HK-2 (cell line): ENCODE results near the gene CNTNAP2.

ENCODE experiments used
- DNase-seq: peaks from one replicate; pipeline ENCODE4 v3.0.0-alpha.2; 2018; ENCODE audit not compliant: unreplicated experiment

Gene CNTNAP2

GRCh38 chr7:148337246-148337965 is 2220.8 kb downstream of the CNTNAP2 start:
- no peak for DNase-seq

DNA sequence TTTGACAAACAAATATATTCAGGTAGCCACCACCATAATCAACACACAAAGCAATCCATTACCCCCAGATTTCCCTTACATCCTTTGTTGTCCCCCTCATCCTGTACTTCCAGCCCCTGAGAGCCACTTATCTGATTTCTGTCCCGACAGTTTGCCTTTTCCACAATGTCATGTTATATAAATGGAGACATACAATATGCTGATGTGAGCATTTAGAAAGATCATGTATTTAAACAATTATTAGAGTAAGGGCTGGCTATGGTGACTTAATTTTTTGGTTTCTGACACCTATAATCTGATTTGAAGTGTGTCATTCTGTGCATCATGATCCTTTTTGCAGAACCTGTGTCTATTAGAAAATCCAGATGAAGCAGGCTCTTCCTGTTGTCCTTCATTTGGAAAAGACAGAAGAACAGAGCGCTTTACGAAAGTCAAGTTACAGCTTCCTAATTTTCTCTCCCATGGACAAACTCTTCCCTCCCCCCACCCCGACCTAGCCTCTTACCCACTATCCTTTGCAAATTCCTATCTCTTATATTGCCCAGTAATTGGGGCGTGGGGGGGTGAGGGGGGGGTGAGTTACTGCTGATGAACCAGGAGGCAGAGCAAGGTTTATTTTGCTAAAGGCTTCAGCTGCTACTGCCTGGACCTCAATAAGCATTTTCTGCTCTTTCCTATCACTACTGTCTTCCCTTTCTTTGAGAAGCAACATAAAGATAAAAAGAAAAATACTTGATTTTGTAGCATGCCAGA is 2221.6 kb downstream of the CNTNAP2 start:
- no peak for DNase-seq

DNA sequence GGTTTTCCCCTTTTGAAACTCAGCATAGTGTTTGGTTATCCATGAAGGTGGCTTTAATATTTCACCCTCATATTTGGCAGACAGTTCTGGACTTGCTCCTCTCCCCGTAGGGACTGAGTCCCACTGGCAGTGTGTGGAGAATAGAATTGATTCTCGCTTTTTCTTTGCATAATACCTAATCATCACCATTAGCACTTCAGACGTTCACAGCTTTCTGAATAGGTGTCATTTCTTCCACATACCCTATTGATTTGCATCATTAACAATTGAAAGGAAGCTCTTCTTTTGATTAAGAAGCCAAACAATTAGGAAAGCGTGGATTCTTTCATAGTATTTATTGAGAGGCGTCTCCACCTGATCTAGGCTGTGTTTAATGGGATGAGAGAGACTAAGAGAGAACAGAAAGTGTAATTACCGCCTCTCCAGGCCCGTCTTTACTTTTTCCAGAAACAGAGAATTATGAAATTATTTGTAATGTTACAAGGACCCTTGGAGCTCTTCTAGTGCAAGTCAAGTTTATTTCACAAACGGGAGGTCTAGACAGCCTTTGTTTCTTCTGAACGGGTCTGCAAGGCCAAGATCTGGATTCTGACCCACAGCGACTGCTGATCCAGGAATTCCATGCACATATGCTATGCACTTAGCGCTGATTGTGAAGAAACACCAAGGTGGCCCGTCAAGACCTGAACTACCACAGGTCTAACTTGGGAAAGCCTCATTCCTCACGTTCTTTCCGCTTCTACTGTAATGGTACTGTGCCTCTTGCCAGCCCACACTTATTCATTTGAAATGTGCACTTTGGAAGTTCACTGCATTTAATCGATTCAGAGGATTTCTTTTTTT is 2224.1 kb downstream of the CNTNAP2 start:
- no peak for DNase-seq

DNA sequence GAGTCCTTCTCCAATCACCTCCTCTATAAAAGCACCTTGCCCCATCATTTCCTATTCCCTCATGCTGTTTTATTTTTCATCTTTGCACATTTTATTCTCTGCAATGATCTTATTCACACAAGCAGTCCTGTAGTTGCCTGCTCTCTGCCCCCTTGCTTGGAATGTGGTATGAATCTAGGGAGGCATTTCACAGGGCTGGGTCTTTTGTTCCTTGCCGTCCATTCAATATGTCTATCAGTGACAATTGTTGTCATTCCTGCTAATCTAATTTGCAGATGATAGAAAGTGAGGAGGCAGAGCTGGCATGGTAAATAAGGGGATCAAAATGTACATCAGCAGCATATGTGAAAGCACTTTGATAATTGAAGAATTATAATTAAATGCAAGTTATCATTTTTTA is 2227.8 kb downstream of the CNTNAP2 start:
- no peak for DNase-seq

GRCh38 chr7:148347981-148348380 is 2231.4 kb downstream of the CNTNAP2 start:
- DNase-seq: no peak

DNA sequence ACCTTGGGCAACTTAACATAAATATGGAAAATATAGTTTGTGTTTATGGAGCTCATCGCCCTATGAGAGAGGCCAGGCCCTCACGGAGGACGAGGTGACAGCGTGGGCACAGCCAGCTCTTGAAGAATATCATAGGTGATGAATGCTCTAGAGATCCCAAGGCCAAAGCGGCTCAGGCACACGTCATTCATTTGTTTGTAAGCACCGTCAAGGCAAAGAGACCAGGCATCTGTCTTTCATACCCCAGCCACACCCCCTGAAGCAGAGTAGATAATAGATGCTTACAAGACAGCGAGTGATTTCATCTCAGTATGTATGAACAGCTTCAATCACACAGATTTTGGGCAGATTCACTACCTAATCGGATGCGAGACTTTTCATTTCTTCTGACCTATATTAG is 2231.9 kb downstream of the CNTNAP2 start:
- DNase-seq: no peak

DNA sequence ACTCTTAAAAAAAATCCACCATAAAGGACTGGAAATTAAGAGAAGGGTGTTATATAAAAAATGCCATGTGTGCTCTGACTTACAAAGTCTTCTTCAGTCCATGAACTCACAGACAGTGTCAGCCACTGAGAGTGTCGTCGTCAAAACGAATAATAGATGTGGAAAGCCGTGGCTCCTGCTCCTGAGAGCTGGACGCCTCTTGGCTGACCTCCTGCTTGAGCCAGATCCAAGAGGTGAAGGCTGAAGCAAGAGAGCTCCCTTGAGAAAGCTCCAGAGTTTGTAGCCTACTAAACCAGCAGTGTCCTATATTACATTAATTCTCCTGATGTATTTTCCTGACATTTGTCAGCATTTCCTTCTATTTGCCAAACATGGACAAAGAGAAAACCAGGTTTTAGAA is 2239.7 kb downstream of the CNTNAP2 start:
- DNase-seq: no peak

GRCh38 chr7:148362541-148362940 is 2245.9 kb downstream of the CNTNAP2 start:
- no peak for DNase-seq

GRCh38 chr7:148367731-148368475 is 2251.3 kb downstream of the CNTNAP2 start:
- no peak for DNase-seq

GRCh38 chr7:148368562-148368961 is 2252.0 kb downstream of the CNTNAP2 start:
- no peak for DNase-seq

- DNase-seq: no peak
These were observed 2254.8 kb downstream of the CNTNAP2 start for GRCh38 chr7:148371280-148371937.

- no peak for DNase-seq
These were observed 2258.0 kb downstream of the CNTNAP2 start for GRCh38 chr7:148374396-148375259.

DNA sequence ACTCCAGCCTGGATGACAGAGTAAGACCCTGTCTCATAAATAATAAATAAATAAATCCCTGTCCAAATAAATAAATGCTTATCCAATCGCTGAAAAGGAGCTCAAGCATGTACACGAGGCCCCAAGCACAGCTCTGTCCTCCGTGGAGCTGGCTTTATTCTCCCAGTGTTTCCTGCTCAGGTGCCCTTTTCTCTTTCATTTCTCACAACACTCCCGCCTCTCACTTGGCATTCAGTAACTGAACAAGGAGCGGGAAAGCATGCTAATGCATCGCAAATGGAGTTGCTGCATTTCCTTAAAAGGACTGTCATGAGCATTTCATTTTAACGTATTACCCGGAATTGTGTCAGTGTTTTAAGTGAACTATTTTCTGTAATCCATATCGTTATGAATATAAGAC is 2263.1 kb downstream of the CNTNAP2 start:
- no peak for DNase-seq

- DNase-seq: no peak
These were observed 2264.2 kb downstream of the CNTNAP2 start for GRCh38 chr7:148380596-148381419.

DNA sequence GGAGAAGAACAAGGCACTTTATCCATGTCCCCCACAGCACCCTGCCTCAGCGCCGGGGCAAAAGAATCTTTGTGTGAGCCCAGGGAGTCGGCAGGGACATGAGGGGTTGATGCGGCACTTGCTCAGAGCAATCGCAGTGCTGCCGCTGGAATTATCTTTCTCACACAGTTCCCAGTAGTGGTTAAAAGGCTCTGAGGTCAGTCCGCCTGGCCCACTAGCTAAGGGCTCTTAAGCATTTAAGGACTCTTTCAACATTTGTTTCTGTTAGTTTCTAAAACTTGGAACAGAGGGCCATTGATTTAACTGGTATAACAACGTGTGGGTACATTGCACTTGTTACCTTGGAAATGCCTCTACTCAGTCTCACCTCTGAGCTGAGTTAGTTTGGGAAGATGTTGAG is 2266.0 kb downstream of the CNTNAP2 start:
- DNase-seq: no peak

- no peak for DNase-seq
These were observed 2267.1 kb downstream of the CNTNAP2 start for GRCh38 chr7:148383651-148384050.

GRCh38 chr7:148385009-148385682 is 2268.5 kb downstream of the CNTNAP2 start:
- no peak for DNase-seq

GRCh38 chr7:148390381-148390780 is 2273.8 kb downstream of the CNTNAP2 start:
- DNase-seq: no peak

DNA sequence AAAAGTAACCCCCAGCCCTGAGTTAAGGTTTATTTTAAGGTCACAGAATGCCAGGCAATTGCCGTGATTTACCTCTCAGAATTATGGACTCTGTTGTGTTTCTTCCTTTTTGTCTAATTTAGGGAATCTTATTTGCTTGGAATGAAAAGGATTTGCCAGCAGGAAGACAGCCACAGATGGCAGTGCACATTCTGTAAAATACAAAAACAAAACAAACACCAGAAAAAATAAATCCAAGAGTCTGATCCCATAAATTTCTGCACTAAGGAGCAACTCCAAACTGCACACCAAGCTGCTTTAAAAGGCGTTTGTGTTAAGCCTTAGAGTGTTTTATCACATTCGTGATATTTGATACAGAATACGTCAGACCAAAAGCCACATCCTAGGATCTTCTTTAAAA is 2275.0 kb downstream of the CNTNAP2 start:
- DNase-seq: no peak
